ENCODE results near the gene MYRIP.

The MYRIP gene

DNA sequence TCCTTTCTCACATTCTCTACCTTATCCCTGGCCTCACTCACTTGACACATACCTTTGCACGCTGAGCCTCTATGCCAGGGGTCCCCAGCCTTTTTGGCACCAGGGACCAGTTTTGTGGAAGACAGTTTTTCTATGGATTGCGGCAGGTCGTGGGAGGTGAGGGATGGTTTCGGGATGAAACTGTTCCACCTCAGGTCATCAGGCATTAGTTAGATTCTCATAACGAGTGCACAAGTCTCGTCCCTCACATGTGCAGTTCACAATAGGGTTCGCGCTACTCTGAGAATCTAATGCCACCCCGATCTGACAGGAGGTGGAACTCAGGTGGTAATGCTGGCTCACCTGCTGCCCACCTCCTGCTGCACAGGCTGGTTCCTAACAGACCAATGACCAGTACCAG is 387.6 kb downstream of the MYRIP start:
- no peak for DNase-seq

GRCh38 chr3:40200692-40201316 is 391.4 kb downstream of the MYRIP start:
- DNase-seq = no peak

GRCh38 chr3:40201770-40202169 is 392.4 kb downstream of the MYRIP start:
- no peak for DNase-seq

GRCh38 chr3:40206522-40206921 is 397.1 kb downstream of the MYRIP start:
- DNase-seq = no peak

DNA sequence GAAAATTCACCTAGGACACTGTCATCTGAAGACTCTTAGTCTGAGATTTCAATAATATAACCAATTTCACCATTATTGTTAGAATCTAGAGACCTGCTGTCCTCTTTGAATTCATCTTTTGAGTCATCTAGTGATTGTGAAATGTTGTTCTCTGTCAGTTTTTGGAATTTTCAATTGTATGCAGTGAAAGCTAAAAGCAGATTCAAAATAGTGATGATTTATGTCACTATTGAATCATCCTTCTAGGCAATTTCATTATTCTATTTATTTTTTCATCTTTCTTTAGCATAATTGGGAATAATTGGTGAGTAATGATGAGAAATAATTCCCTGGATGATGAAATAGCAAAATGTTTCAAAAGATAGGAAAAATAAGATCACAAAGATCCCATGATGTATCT is 398.4 kb downstream of the MYRIP start:
- no peak for DNase-seq

DNA sequence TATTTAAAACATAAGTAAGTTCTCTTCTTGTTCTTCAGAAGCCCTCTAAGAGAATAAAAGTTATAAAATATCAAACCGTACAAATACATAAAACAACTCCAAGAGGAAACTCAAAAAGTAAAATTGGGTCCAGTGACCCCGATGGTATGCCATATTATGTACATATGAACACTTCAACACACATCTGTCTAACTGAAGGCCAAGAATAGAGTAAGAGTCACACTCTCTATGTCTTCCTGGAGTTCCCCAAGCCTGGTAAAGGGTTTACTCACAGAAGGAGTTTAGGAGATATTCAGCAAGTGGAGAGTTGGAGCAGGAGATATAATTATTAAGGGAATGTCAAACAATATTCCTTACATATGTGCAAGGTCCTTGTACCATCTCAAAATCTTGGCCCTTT is 398.8 kb downstream of the MYRIP start:
- no peak for DNase-seq

DNA sequence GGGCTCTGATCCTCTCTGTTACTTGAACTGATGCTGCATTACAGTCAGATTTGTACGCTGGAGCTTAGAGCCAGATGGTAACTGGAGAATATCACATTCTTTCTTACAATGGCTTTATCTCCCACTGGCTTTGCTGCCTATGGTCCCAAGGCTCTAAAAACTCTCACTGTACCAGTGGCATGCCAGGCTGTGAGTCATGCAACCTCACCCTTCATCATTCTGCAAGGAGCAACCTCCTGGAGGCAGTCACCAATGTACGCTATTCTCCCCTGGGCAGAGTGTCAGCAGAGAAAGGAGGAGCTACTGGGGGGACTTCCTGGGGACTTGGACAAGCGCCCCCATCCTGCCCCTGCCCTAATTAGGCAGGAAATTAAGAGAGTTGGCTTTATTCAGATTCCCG is 402.2 kb downstream of the MYRIP start:
- no peak for DNase-seq

DNA sequence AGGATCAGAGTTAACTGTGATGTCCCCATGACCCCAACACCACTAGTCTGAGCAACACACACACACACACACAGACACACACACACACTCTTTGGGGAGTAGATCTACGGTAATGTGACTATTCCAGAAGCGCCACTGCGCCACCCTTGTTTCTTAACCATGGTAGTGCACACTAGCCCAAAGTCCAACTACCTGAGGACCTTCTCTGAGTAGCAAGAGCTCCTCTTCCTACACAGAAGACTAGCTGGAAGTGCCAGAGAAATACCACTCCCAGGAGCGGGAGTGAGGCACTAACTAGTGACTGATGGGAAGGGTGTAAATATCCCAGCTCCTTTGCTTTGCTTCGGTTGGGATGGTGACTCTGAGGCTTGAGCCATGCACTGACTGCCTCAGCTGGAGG is 404.1 kb downstream of the MYRIP start:
- no peak for DNase-seq

GRCh38 chr3:40215015-40215414 is 405.6 kb downstream of the MYRIP start:
- DNase-seq = no peak

DNA sequence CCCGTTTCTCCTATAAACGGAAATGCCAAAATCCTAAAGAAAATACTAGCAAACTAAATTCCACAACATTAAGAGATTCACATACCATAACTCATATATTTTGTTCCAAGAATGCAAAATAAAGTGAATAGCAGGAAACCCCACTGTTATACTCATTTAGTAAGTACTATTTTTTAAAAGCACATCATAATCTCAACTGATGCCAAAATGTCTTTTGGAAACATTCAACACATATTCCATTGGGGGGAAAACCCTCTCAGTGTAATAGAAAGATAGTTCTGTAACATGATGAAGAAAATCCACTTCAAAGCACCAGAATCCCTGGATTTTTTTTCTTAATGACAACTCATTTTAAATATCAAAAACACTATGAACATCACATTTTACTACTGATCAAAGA is 407.1 kb downstream of the MYRIP start:
- DNase-seq = no peak

- no peak for DNase-seq
These were observed 414.4 kb downstream of the MYRIP start for GRCh38 chr3:40223856-40224255.

DNA sequence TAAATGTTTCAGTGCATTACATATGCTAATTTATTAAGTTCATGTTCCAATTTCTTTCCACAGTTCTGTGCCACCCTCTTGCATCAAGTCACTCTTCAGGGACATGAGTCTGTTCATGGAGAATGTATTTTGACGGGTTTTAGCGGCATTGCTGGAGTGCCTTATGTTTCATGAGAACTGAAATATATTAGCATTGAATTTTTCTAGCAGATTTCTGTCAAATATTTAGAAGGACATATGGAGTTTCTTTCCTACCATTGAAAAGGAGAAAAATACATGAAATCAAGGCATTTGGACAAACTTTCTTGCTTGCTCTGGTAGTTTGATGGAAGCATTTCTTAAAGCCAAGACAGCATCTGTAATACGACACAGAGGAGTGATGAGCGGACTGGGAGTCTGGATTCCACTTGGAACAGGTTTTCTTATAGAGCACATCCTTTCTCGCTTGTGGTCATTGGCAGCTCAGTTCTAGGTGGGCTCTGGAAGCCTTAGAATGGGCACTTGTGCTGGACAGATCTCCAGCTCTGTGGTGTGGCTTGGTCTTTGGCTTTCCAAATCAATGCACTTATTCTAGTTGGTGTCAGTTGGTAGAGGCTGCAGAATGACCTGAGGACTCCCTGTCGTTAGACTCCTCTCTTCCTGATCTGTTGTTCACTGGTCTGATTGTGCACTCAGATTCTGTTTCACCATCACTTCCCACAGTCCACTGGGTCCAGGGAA is 415.5 kb downstream of the MYRIP start:
- DNase-seq = no peak

DNA sequence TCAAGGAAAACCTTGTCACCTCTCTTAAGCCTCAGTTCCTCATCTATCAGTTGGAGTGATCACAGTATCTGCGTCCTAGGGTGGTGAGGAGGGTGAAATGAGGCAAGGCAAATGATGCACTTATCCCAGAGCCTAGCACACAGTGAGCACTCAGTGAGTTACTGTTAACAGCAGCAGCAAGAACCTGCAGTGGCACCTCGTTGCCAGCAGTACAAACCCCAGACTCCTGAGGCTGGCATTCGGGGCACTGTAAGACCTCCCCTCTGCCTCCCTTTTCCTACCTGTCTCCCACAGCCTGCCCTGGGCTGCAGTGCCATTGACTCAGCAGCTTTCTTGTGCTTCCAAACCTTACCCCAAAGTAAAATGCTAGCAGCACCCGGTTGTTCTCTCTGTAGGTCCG is 417.2 kb downstream of the MYRIP start:
- no peak for DNase-seq

DNA sequence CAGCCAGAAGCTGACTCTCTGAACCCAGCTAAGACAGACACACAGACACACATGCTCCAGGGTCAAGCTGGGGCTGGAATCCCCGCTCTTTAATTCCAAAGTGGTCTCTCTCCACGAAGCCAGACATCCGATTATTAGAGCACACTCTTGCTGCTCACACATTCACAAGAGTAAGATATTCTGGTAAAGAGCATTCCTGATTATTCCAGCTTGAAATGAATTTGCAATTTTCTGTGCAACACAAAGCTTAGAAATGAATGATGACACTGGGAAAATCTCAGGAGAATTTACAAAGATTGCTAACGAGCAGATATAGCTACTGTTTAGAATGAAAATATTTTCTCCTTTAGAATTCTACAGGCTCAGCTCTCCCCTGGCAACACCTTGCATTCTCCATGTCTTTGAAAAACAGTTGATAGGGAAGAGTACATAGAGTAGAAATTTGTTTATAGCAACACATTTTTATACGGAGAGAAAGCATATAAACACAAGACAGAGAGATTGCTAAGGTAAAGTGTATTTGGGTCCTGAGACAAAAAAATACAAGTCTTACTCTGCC is 419.5 kb downstream of the MYRIP start:
- no peak for DNase-seq

GRCh38 chr3:40229386-40229785 is 420.0 kb downstream of the MYRIP start:
- no peak for DNase-seq

DNA sequence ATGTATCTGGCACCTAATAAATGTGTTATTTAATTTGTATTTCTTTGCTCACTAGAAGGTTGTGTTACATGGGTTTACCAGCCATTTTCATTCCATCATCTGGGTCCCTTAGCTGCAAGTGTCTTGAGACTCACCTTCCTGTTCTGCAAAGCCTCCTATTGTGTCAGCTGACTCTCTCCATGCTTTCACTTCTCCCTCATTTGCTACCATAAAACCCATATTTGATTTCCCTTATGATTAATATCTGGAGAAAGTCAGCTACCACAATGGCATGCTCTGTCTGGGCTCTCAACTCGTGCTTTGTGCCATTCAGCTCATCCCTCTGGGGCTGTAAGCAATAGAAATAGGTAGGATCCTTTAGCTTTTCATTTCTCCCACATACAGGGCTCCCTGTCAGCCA is 420.6 kb downstream of the MYRIP start:
- no peak for DNase-seq

DNA sequence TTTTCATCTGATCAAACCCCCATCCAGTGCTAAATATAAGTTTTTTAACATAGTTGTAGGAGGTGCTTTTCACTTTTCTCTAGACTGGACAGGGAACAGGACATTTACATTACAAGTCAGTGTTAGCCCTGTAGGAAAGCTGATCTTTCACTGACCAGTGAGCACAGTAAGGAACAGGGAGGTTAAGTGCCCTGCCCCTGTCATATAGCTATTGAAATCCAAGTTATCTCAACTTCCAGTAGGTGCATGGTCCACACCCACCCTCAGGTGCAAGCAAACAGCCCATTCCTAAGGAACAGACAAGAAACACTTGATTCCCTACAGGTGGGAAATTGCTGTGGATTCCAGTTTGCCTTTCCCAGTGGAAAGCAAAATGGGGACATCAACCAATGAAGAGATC is 421.0 kb downstream of the MYRIP start:
- DNase-seq = no peak

DNA sequence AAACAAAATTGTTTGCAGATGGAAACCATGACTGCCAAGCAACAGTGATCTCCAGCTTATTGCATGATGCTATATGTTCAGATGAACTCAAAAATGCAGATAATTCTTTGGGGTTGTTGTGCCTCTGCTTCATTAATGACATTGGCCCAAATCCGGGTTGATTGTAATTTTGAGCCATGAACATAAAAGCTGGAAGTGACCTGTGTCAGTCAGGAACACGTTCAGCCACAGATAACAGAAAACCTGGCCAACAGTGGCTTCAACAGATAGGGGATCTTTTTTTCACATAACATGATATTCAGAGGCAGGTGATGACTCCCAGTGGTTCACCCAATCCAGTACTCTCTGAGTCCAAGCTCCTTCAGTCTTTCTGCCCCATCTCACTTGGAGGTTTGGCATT is 423.2 kb downstream of the MYRIP start:
- DNase-seq = no peak

GRCh38 chr3:40237159-40237558 is 427.8 kb downstream of the MYRIP start:
- DNase-seq = no peak

DNA sequence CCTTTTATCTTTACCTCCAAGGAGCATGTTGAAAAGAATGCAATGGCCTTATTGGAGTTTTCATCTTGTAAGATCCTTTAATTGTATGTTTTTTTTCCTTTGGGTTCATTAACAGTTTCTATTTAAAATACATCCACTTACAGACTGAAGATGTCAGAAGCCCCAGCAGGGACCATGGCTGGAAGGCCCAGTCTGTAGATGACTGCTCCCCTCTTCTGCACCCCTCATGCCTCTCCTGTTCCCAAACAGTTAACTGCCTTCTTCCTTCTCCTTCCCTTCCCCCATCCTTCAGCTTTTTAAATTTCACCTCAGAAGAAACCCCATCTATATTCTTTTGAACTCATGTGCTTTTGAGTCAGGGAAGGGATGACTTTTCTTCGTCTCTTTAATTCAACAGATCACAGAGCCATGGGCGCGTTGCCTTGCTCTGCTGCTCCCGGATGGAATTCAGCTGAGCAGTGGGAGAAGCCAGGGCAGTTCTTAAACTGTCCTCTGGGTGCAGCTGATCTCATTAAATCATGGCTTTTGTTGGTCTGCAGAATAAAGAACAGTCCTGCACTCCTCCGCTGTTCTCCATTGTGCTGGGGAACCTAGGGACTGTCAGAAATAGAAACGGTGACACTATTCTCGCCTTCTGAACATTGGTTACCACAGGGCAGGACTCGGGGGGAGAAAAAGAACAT is 428.6 kb downstream of the MYRIP start:
- no peak for DNase-seq

- no peak for DNase-seq
These were observed 431.5 kb downstream of the MYRIP start for GRCh38 chr3:40240921-40241320.

DNA sequence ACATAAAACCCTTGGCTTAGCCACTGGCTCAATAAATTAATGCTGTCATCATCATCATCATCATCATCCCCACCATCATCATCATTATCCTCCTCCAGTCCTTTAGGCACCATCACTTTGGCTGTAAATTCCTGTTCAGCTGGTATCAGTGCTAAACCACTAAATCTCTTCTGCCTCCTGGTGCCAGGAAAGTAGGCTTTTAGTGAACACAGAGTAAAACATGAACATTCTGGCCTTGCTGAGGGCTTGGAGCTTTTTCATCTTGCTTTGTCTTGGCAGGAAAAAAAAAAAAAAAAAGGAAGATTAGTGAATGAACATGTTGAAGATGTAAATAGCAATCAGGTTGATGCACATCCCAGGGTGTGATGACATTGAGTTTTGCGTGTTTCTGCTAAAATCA is 432.8 kb downstream of the MYRIP start:
- no peak for DNase-seq

DNA sequence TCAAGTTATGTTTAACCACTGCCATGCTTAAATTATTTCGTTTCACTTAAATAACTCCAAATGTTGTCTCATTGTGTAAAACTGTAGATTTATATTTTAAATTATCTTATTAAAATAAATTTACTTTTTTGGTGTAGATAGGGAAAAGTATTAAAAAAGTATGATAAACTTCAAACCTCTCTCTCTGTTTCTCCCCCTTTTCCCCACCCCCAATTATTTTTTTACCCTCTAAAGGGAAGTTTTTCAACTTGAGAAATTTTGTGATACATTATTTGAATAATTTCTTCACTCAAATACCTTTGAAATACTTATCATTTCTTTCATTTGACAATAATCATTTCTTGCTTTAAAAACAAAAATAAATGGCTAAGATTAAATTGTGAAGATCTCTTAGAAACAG is 433.2 kb downstream of the MYRIP start:
- DNase-seq = no peak

DNA sequence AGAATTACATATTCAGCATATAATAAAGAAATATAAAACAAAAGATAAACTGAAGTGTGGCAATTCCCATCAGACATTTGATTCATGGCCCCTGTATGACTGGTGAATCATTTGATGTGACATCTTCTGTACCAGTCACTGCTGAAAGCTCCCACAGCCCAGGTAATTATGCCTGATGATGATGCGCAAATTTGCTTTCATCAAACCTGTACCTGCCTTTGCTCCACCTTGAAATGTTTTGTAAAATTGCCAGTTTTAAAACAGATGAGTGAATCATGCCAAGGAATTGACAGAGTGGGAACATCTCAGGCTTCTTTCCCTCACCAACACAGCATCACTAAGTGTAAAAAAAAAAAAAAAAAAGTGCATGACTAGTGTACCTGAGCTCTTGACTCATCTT is 433.6 kb downstream of the MYRIP start:
- no peak for DNase-seq

All from CD4-positive, alpha-beta T cell treated with Interleukin-17A for 4 hours (primary cell).